ENCODE results near the gene STX18. TPM values are rescaled to one million over a fixed set of nuclear protein-coding genes. Genes with fewer than 3 reads are reported as not detected.

The STX18 gene
- total RNA-seq, 2 donors from 2014 or later: 31.4 to 31.8 TPM

DNA sequence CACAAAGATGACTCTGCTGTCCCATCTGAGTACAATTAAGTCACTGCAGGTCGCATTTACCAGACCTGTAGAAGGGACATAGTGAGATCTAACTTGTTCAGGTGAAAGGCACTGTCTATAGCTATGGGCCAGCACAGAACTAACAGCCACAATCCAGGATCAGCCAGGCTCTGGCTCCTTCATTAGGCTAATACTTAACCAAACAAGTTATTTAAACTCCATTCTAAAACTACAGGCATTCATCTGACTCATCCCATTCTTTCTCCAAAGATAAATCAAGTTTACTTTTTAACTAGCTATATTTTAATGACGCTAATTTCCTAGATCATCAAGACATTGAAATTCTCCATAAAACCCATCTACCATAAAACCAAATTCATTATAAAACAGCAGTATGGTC lies 62.5 kb downstream of the STX18 start:
- intact Hi-C loops (cut with DNase I): no loop called here
- H3K9me3 ChIP-seq: no peaks in the 10 kb centered on the region
- no peak for DNase-seq
- no peak overlapping the region for H3K9ac ChIP-seq (ENCODE audit: low read depth in 2 of 2, low read length in 2 of 2)
- H3K36me3 ChIP-seq: no peaks in the 10 kb centered on the region
- no peaks in the 10 kb centered on the region for H3K27me3 ChIP-seq
- TF ChIP-seq, protein P1, sequence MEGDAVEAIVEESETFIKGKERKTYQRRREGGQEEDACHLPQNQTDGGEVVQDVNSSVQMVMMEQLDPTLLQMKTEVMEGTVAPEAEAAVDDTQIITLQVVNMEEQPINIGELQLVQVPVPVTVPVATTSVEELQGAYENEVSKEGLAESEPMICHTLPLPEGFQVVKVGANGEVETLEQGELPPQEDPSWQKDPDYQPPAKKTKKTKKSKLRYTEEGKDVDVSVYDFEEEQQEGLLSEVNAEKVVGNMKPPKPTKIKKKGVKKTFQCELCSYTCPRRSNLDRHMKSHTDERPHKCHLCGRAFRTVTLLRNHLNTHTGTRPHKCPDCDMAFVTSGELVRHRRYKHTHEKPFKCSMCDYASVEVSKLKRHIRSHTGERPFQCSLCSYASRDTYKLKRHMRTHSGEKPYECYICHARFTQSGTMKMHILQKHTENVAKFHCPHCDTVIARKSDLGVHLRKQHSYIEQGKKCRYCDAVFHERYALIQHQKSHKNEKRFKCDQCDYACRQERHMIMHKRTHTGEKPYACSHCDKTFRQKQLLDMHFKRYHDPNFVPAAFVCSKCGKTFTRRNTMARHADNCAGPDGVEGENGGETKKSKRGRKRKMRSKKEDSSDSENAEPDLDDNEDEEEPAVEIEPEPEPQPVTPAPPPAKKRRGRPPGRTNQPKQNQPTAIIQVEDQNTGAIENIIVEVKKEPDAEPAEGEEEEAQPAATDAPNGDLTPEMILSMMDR (IDR thresholded peaks at IDR 0.05): no peak
- no peak overlapping the region for H3K27ac ChIP-seq
- H3K4me3 ChIP-seq: no peak overlapping the region
- H3K4me1 ChIP-seq: no peaks in the 10 kb centered on the region

DNA sequence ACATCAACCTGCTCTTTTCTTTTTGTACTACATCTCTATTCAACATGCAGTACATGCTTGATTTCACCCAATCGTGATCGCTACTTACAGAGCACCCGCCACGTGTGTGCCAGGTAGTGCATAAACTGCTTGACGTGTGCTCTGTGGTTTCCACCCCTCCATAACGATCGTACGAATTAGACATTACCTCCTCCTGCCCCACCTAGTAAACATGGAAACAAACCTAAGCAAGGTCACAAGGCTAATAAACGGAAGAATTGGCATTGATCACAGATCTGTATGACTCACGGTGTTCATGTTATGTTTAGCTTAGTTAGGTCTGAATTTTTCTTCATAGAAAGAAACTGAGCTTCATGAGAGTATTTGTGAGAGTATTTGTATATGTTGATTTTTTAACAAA lies 64.1 kb downstream of the STX18 start:
- no peak for DNase-seq
- Histone ChIP-seq H3K4me3 (no peak overlapping the region), H3K36me3 (no peaks in the 10 kb centered on the region), H3K4me1 (no peaks in the 10 kb centered on the region), H3K9ac (ENCODE audit: low read depth in 2 of 2, low read length in 2 of 2) (no peak overlapping the region), H3K27me3 (no peaks in the 10 kb centered on the region), H3K9me3 (no peaks in the 10 kb centered on the region), H3K27ac (no peak overlapping the region)
- TF ChIP-seq, protein P1 (IDR thresholded peaks at IDR 0.05): no peak
- intact Hi-C loops (cut with DNase I): no loop called here

GRCh38 chr4:4477391-4477790 lies 64.5 kb downstream of the STX18 start:
- no peaks in the 10 kb centered on the region for H3K27me3 ChIP-seq
- TF ChIP-seq, protein P1 (IDR thresholded peaks at IDR 0.05): no peak
- no peaks in the 10 kb centered on the region for H3K9me3 ChIP-seq
- no peak for DNase-seq
- no peaks in the 10 kb centered on the region for H3K36me3 ChIP-seq
- H3K4me1 ChIP-seq: no peaks in the 10 kb centered on the region
- intact Hi-C loops (cut with DNase I): no loop called here
- no peak overlapping the region for H3K9ac ChIP-seq (ENCODE audit: low read depth in 2 of 2, low read length in 2 of 2)
- no peak overlapping the region for H3K4me3 ChIP-seq
- no peak overlapping the region for H3K27ac ChIP-seq

- no peak for DNase-seq
- TF ChIP-seq, protein P1 (IDR thresholded peaks at IDR 0.05): no peak
- H3K9me3 ChIP-seq: no peaks in the 10 kb centered on the region
- H3K9ac ChIP-seq (ENCODE audit: low read depth in 2 of 2, low read length in 2 of 2): no peak overlapping the region
- H3K4me1 ChIP-seq: no peaks in the 10 kb centered on the region
- H3K36me3 ChIP-seq: no peaks in the 10 kb centered on the region
- H3K4me3 ChIP-seq: no peak overlapping the region
- intact Hi-C loops (cut with DNase I): no loop called here
- no peak overlapping the region for H3K27ac ChIP-seq
- no peaks in the 10 kb centered on the region for H3K27me3 ChIP-seq
Observed at GRCh38 chr4:4474476-4474875, 67.4 kb downstream of the STX18 start.

DNA sequence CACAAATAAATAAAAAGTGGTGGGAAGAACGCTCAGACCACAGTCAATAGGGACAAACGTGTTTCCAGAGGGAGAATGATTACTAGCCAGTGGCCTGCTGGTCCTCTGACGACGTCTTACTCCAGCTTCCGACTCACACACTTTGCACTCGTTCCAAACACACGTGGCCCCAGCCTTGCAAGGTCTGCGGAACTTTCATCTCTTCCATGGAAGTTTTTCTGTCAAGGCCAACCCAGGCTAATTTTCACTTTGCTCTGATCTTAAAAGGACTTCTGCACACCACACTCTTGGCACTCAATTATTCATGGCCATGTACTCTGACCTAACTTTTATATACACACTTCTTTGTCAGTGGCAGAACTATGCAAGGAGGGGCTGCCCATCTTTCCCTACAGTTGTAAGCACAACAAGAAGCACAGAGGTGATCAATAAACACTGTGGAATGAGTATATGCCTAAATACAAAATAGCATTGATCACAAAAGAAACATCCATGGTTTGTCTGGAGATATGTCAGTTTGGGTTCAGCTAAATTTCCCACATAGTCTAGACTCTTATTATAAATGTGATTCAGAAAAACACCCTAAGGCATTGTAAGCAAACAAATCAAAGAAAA lies 69.4 kb downstream of the STX18 start:
- intact Hi-C loops (cut with DNase I): no loop called here
- H3K9me3 ChIP-seq: no peaks in the 10 kb centered on the region
- no peaks in the 10 kb centered on the region for H3K27me3 ChIP-seq
- TF ChIP-seq, protein P1 (IDR thresholded peaks at IDR 0.05): no peak
- no peak overlapping the region for H3K27ac ChIP-seq
- H3K4me1 ChIP-seq: no peaks in the 10 kb centered on the region
- H3K4me3 ChIP-seq: no peak overlapping the region
- DNase-seq: no peak
- no peaks in the 10 kb centered on the region for H3K36me3 ChIP-seq
- H3K9ac ChIP-seq (ENCODE audit: low read depth in 2 of 2, low read length in 2 of 2): no peak overlapping the region

Data from colonic mucosa (tissue), 4 donors.